Amniotic stem cell (primary cell): ENCODE data around the gene OCEL1.
A peak's percentile ranks its signal among the peaks of the same experiment; 100 is the strongest.

Experiments used
- DNase-seq: peaks from one replicate; lab custom pipeline; 2025; lab: John Stamatoyannopoulos, UW

OCEL1 gene

DNA sequence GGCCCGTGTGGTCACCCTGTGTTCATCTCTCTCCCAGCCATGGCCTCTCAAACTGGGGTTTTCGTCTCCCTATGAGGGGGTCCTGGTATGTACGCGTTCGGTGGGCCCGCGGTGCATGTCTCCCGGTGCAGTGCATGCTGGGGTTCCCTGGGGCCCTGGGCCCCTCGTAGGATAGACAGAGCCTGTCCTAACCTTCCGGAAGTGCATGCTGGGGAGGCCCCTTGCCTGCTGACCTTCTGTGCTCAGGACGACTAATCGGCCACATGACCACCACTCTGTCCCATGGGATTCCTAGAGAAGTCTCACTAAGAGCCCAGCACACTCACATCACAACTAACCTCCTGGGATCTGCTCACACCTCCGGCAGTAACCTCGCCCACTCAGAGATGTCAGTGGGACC is 15.7 kb upstream of the OCEL1 start:
- no peak for DNase-seq

DNA sequence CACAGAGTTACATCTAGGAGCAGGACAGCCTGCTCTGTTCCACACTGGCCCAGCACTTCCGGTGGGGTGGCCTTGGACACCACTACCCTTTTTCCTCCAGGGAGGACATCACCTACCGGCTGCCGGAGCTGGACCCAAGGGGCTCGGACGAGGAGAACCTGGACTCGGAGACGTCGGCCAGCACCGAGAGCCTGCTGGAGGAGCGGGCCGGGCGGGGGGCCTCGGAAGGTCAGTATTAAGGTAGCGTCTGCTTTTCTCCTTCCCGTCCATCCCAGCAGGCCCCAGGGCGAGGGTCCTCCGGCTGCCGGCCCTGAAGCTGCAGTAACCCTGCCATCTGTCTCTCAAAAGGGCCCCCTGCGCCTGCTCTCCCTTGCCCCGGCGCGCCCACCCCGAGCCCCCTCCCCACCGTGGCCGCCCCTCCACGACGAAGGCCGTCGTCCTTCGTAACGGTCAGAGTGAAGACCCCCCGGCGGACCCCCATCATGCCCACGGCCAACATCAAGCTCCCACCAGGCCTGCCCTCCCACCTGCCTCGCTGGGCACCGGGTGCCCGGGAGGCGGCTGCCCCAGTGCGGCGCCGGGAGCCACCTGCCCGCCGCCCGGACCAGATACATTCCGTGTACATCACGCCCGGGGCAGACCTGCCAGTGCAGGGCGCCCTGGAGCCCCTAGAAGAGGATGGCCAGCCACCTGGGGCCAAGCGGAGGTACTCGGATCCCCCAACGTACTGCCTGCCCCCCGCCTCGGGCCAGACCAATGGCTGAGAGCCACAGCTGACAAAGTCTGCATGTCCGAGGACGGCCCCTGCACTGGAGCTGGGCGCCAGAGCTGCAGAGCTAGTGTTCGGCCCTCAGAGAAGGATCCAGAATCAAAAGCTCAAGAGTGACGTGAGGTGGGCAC is 14.2 kb upstream of the OCEL1 start:
- no peak for DNase-seq

- no peak for DNase-seq
Observed at GRCh38 chr19:17213334-17213733, 12.7 kb upstream of the OCEL1 start.

DNA sequence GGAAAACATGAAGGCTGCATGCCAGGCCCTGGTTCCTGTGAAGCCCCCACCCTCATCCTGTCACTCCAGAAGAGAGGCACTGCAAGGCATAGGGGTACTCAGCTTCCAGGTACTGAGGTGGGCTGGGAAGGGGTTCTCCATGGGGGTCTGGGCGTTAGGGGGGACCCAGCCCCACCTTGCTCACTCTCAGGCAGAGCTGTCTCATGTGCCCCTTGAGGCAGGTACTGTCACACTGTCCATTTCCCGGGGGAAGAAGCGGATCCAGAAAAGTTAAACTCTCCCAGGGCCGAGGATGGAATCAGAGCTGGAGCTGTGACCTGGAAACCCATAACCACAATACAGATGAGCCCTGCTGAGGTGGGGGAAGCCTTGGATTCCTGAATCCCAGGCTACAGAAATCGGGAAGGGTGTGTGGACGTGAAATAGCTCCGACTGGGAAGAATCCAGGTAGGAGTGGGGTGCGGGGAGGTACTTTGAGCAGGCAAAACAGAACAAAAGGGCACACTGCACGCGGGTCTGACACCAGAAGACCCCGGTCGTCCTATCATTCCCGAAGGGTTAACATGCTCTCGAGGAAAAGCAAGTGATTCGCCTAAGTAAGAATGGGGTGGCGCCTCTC is 11.4 kb upstream of the OCEL1 start:
- no peak for DNase-seq

- peak; percentile 74 for DNase-seq
Observed at GRCh38 chr19:17215127-17215971, 10.7 kb upstream of the OCEL1 start, which contains the start of gene USE1. USE1 (plus strand) TSS chr19:17215357; CDS start chr19:17215406, 49 bp downstream.

DNA sequence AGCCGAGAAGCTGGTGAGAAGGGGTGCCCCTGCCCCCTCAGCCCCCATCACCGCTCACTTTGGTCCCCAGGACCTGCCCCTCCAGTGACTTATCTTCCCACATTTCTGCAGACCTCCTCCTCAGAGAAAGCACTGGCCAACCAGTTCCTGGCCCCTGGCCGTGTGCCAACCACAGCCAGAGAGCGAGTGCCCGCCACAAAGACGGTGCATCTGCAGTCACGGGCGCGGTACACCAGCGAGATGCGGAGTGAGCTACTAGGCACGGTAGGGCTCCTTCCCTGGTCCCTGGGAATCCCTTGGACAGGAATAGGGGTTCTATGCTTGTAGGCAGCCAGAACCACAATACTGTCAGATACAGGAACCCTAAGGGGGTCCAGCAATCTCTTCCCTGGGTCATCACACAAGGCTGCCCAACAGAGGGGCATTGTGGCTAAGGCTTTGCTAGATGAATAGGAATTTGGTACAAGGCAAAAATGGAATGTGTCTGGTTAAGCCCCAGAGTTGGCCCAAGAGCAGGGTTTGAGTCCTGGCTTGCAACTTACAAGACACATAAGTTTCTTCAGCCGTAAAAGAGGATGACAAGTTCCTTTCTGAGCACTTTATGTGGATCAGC is 9.9 kb upstream of the OCEL1 start:
- DNase-seq: no peak

- DNase-seq: no peak
Observed at GRCh38 chr19:17219286-17219685, 6.7 kb upstream of the OCEL1 start.

DNA sequence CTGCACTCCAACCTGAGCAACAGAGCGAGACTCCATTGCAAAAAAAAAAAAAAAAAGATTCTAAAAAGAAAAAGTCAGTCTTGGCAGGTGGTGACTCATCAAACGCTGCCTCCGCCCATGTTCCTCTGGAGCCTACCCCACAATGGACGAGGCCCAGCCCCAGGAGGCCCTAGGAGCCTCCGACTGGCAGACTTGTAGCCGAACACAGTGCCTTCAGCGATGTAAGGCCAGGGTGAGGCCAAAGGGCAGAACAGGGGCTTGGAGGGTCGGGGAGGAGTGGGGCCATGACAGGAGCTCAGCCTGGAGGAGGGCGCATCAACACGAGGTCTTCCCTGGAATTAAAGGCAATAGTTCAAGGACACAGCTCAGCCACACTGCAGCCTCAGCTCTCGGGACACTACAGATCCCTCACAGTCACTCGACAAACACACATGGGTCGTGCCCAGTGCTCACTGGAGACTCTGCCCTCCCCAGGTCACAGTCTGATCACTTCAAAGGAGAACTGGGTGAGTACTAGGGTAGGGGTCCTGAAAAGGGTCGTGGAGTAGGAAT is 5.7 kb upstream of the OCEL1 start:
- DNase-seq: no peak

DNA sequence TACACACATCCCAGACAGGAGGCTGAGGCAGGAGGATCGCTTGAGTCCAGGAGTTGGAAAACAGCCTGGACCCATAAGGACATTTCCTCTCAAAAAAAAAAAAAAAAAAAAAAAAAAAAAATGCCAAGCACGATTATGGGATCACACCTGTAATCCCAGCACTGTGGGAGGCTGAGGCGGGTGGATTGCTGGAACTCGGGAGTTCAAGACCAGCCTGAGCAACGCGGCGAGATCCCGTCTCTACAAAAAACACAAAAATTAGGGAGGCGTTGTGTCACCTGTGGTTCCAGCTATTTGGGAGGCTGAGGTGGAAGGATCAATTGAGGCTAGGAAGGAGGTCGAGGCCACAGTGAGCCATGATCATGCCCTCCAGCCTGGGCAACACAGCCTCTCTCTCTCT is 973 bp upstream of the OCEL1 start:
- DNase-seq: no peak

GRCh38 chr19:17227798-17228367 is 1.9 kb downstream of the OCEL1 start:
- DNase-seq: no peak

GRCh38 chr19:17229890-17230289 is 3.9 kb downstream of the OCEL1 start:
- DNase-seq: no peak

- no peak for DNase-seq
Observed at GRCh38 chr19:17232258-17232657, 6.2 kb downstream of the OCEL1 start.

- no peak for DNase-seq
Observed at GRCh38 chr19:17234911-17235299, 8.9 kb downstream of the OCEL1 start.

DNA sequence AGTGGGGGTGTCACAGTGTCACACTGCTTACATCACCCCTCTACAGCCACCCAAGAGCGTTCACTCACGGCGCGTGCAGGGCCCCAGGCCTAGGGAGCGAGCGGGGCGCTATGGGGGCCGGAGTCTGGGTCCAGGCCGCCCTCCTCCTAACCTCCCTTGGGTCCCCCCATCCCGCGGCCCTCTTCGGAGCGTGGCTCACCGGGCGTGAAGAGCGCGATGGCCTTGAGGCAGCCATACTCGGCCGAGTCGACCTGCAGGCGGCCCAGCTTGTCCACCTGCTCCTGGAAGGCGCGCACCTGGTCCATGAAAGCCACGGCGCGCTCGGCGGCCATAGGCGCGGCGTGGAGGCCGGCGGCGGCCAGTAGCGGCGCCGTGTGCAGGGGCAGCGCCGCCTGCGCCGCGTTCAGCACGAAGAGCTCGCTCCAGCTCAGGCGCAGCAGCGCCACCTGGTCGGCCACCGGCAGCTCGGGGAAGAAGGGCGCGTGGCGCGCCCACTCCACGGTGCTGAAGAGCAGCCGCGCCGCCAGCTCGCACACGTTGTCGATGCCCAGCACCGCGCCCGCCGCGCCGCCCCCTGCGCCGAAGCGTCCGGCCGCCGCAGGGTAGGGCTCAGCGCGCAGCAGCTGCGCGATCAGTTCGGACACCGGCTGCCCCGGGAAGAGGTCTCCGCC is 9.4 kb downstream of the OCEL1 start:
- DNase-seq: peak; percentile 43

DNA sequence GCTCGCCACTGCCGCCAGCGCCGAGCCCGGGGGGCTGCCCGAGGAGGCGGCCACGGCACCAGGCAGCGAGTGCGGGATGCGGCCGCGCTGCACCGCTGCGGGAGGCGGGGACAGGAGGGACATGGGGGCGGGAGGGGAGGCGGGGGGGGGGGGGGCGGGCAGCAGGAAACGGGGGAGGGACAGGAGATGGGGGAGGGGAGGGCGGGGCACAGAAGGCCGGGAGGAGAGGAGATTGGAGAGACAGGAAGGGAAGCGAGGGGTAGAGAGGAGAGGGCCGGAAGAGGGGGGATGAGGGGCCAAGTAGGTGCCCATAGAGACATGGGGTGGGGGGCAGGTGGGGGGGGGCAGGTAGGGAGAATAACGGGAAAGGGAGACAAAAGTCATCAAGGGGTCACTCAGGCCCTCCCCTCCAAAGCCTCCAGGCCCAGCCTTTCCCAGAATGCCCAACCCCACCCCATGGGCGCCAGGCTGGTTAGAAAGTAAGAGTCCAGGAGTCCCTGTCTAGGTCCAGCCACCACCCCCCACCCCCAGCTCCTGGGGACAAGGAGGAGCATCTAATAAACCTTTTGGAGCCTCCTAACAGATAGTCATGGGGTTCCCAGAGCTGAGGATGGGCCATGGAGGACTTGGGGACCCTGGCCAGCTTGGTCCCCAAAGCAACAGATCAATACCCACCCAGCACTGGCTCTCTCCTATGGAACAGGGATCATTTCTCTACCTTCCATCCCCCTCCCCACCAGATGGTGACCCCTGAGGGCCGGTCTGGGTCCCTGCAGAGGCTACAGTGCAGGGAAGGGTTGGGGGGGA is 10.1 kb downstream of the OCEL1 start:
- DNase-seq: no peak

- DNase-seq: no peak
Observed at GRCh38 chr19:17236811-17237543, 11.0 kb downstream of the OCEL1 start.

- no peak for DNase-seq
Observed at GRCh38 chr19:17237747-17238706, 12.0 kb downstream of the OCEL1 start.
